ENCODE results near the gene MS4A4E. TPM values are rescaled to one million over a fixed set of nuclear protein-coding genes. Genes with fewer than 3 reads are reported as not detected.

MS4A4E gene
- total RNA-seq, 1 donor from 2014 or later, result not detected

DNA sequence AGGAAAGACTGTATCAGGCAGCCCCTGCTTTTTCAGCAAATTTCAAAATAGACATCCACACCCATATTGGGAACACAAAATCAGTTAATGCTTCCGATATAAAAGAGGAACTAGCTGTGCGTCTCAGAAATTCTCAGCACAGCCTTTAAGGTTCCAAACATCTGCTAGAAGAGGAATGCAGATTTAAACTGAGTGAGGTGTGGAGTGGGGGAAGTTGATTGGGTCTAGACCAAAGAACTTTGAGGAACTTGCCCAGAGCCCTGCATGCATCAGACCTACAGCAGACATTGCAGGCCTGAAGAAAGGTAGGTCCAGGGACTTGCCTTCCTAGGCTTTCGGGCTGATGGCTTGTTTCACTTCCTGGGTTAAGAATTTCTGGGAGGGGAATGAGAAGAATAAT lies 37.5 kb upstream of the MS4A4E start, which contains the start of gene MS4A4A:
MS4A4A (plus strand) TSS at position 255 of the 400 bp plus-strand sequence; CDS start at position 265, 10 bp downstream.
- no peaks in the 10 kb centered on the region for H3K27me3 Mint-ChIP-seq

DNA sequence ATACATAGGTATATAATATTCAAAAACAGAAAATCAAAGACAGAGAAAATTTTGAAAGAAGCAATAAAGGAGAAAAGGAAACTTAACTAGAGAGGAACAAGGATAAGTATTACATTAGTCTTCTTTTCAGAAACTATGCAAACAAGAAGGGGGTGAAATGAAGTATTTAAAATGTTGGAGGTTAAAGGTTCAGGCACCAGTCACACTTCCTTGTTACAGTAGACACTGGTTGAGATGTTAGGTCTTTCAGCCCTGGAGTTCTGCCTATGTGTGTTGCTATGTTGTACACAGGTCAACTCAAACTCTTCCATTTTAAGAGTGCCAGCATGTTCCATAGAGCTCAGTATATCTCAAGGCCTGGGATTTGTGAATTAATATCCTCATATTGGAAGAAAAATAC lies 31.5 kb upstream of the MS4A4E start:
- TF ChIP-seq, protein P1, sequence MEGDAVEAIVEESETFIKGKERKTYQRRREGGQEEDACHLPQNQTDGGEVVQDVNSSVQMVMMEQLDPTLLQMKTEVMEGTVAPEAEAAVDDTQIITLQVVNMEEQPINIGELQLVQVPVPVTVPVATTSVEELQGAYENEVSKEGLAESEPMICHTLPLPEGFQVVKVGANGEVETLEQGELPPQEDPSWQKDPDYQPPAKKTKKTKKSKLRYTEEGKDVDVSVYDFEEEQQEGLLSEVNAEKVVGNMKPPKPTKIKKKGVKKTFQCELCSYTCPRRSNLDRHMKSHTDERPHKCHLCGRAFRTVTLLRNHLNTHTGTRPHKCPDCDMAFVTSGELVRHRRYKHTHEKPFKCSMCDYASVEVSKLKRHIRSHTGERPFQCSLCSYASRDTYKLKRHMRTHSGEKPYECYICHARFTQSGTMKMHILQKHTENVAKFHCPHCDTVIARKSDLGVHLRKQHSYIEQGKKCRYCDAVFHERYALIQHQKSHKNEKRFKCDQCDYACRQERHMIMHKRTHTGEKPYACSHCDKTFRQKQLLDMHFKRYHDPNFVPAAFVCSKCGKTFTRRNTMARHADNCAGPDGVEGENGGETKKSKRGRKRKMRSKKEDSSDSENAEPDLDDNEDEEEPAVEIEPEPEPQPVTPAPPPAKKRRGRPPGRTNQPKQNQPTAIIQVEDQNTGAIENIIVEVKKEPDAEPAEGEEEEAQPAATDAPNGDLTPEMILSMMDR (IDR thresholded peaks at IDR 0.05; ENCODE audit: unreplicated experiment), result no peak
- no peaks in the 10 kb centered on the region for H3K36me3 Mint-ChIP-seq (ENCODE audit: insufficient read depth)
- no peak for DNase-seq (ENCODE audit: low spot score, unreplicated experiment)
- no peak overlapping the region for H3K4me3 Mint-ChIP-seq (ENCODE audit: low read depth)
- no peak overlapping the region for H3K27ac Mint-ChIP-seq
- no peaks in the 10 kb centered on the region for H3K27me3 Mint-ChIP-seq
- peaks cover 11% of the 10 kb centered on the region for H3K9me3 Mint-ChIP-seq (ENCODE audit: low read depth)
- H3K4me1 Mint-ChIP-seq (ENCODE audit: low read depth), result no peaks in the 10 kb centered on the region

More for the DNA sequence above, 37.5 kb upstream of the MS4A4E start, which contains the start of gene MS4A4A:
- peaks cover under 1% of the 10 kb centered on the region for H3K9me3 Mint-ChIP-seq (ENCODE audit: low read depth)
- no peak within 1 kb of the TSS for H3K4me3 Mint-ChIP-seq (ENCODE audit: low read depth)
- TF ChIP-seq, protein P1 (IDR thresholded peaks at IDR 0.05; ENCODE audit: unreplicated experiment), result no peak
- no peak within 1 kb of the TSS for H3K27ac Mint-ChIP-seq
- H3K4me1 Mint-ChIP-seq (ENCODE audit: low read depth), result peaks cover under 1% of the 10 kb centered on the region
- no peak for DNase-seq (ENCODE audit: low spot score, unreplicated experiment)
- H3K36me3 Mint-ChIP-seq (ENCODE audit: insufficient read depth), result no peaks in the 10 kb centered on the region

DNA sequence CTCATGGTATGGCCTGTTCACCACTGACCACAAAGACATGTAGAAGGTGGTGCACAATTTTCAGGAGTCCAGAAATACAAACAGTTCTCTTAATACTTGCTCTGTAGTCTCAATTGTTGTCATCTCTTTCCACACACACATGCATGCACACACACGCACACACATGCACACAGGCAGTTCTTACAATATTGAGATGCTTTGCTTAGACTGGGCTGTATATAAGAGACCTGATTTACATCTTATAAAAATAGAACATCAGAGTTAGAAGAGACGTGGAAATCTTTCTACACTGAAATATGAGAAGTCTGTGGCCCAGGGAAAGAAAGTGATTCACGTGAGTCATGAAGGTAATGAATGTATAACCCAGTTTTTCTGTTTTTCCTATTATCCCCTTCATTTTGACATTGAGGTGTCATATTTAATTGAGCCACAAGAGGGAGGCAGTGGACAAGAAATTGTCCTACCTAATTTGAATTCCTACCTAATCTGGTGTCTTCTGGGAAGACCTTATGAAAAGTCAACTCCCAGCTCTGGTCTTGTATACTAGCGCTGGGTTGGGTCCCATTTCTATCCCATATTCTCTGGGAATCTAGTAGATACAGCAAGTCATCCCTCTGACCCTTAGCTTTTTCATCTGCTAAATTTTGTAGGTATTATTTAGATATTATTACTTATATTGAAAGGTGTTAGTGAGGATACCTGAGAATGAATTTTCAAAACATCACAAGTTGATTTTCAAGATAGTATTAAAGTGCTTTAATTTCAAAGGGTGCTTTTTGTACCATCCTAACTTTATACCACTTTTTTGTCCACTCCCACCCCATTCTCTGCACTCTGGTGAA lies 22.7 kb upstream of the MS4A4E start:
- H3K4me1 Mint-ChIP-seq (ENCODE audit: low read depth), result no peaks in the 10 kb centered on the region

DNA sequence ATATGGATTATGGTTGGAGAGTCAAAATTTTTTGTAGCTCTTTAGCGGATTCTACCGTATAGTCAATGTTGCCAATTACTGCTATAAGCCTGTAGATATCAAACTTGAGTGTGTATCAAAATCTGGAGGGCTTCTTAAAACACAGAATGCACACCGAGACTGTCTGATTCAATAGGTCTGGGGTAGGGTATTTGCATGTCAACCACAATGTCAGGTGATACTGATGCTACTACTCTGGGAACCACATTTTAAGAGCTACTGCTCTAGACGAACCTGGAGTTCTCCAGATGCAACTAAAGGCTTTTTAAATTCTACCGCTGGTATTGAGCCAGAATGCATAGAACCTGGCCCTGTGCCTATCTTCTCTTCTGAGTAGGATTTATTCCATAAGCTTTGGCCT lies 21.7 kb upstream of the MS4A4E start:
- Mint-ChIP-seq H3K4me3 (ENCODE audit: low read depth) (no peak overlapping the region), H3K27me3 (peaks cover 18% of the 10 kb centered on the region), H3K4me1 (ENCODE audit: low read depth) (no peaks in the 10 kb centered on the region), H3K9me3 (ENCODE audit: low read depth) (peaks cover 5% of the 10 kb centered on the region), H3K36me3 (ENCODE audit: insufficient read depth) (no peaks in the 10 kb centered on the region), H3K27ac (no peak overlapping the region)
- TF ChIP-seq, protein P1 (IDR thresholded peaks at IDR 0.05; ENCODE audit: unreplicated experiment), result no peak
- no peak for DNase-seq (ENCODE audit: low spot score, unreplicated experiment)

More for the DNA sequence above, 22.7 kb upstream of the MS4A4E start:
- H3K27ac Mint-ChIP-seq, result no peak overlapping the region
- DNase-seq (ENCODE audit: low spot score, unreplicated experiment), result peak; percentile 13
- peaks cover 5% of the 10 kb centered on the region for H3K9me3 Mint-ChIP-seq (ENCODE audit: low read depth)
- H3K4me3 Mint-ChIP-seq (ENCODE audit: low read depth), result no peak overlapping the region
- no peaks in the 10 kb centered on the region for H3K36me3 Mint-ChIP-seq (ENCODE audit: insufficient read depth)
- H3K27me3 Mint-ChIP-seq, result peaks cover 18% of the 10 kb centered on the region
- TF ChIP-seq, protein P1 (IDR thresholded peaks at IDR 0.05; ENCODE audit: unreplicated experiment), result peak; percentile 74

DNA sequence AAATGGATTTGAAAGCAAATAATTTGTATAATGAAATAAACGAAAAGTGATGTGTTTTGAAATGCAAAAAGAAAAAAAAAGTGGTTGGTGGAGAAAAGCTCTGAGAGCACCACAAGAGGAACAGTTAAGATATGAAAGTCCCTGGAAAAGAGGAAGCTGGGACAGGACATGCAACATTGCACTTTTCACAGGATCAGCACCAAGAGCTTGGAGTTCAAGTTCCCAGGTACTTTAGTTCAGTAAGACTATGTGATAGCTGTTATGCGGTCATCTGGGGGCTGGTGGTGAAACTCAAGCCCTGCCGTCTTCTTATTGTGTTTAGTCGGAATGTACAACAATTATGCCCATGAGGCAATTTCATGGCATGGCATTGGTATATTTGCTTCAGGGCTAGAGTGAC lies 20.5 kb upstream of the MS4A4E start:
- H3K27me3 Mint-ChIP-seq, result peaks cover 11% of the 10 kb centered on the region
- TF ChIP-seq, protein P1 (IDR thresholded peaks at IDR 0.05; ENCODE audit: unreplicated experiment), result no peak
- no peaks in the 10 kb centered on the region for H3K4me1 Mint-ChIP-seq (ENCODE audit: low read depth)
- no peaks in the 10 kb centered on the region for H3K36me3 Mint-ChIP-seq (ENCODE audit: insufficient read depth)
- peaks cover 5% of the 10 kb centered on the region for H3K9me3 Mint-ChIP-seq (ENCODE audit: low read depth)
- no peak overlapping the region for H3K27ac Mint-ChIP-seq
- no peak for DNase-seq (ENCODE audit: low spot score, unreplicated experiment)
- H3K4me3 Mint-ChIP-seq (ENCODE audit: low read depth), result no peak overlapping the region
